ENCODE results near the gene MYL7. TPM values are rescaled to one million over a fixed set of nuclear protein-coding genes. Genes with fewer than 3 reads are reported as not detected.

The MYL7 gene
- total and polyA plus RNA-seq, 2 of the 4 experiments (the other 2 are of a cell fraction) = 0.24 TPM; not detected in 1

DNA sequence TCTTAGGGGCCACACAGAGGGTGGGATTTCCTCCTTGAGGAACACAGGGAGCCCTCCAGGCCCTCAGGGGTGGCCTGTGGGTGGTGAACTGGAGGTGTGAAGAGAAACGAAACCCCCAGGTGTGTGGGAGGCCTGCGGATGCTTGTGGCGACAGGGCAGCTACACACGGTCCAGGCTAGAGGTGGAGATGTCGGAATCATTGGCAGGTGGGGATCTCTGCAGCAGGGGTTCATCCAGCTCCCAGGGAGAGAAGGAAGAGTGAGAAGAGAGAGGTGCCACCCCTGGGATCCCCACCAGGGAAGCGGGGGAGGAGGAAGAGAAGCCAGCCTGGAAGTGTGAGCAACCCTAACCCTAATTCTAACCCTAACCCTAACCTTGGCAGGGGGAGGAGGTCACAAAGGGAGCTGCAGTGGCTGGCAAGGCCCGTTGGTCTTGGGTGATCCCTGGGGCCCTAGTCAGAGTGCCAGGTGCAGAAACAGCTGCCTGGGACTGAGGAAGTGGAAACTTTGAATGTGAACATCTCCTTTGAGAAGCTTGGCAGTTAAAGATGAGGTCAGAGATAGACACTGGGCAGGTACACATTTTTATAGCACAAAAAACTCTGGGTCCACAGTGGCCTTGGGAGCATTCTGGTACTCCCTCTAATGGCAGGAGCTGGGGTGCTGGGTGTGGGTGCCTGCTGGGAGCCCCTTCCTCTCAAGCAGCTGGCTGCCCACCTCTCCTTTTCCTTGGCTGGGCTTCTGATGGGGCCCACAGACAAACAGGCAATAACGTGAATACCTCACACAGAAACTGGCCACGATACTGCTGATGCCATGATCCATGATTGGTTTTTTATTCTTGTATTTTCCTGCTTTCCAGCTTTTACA lies 43.8 kb downstream of the MYL7 start:
- H3K79me1 ChIP-seq (ENCODE audit: low read depth in 1 of 2, low read length in 2 of 2) = no peaks in the 10 kb centered on the region
- no peaks in the 10 kb centered on the region for H3K9me3 ChIP-seq (ENCODE audit: control insufficient read depth, insufficient read depth, low read length)
- WGBS, 2 experiments (ENCODE audit: extremely low coverage in 2 of 2, insufficient read length in 1 of 2) = no CpG with 5 or more reads among the region's 9 CpGs
- no peak overlapping the region for H3K56ac ChIP-seq (ENCODE audit: extremely low read depth, insufficient read depth, low read length)
- no peak overlapping the region for H4K5ac ChIP-seq (ENCODE audit: low read depth, low read length)
- H2BK120ac ChIP-seq (ENCODE audit: low read depth, low read length) = no peak overlapping the region
- H3K4me3 ChIP-seq (ENCODE audit: insufficient read depth, low read depth, low read length) = no peak overlapping the region
- H2BK15ac ChIP-seq (ENCODE audit: low read depth, low read length) = no peak overlapping the region
- H2BK20ac ChIP-seq (ENCODE audit: low read depth, low read length) = no peak overlapping the region; the same call in 1 of the 2 replicates
- H3K14ac ChIP-seq (replicated peaks; ENCODE audit: low read depth, low read length) = no peak overlapping the region
- H2BK5ac ChIP-seq (ENCODE audit: low read depth, low read length, poor library complexity, severe bottlenecking) = no peak overlapping the region
- H4K91ac ChIP-seq (ENCODE audit: insufficient read depth, low read depth, low read length) = no peak overlapping the region
- no peak overlapping the region for H2AK5ac ChIP-seq (ENCODE audit: low read depth, low read length)
- no peak overlapping the region for H2AK9ac ChIP-seq (replicated peaks; ENCODE audit: low read depth, low read length, poor library complexity)
- TF ChIP-seq CEBPB (IDR thresholded peaks at IDR 0.05; ENCODE audit: low read depth, low read length) (no peak), MXI1 (IDR thresholded peaks at IDR 0.05; ENCODE audit: borderline replicate concordance, low read depth, low read length) (no peak), FOS (IDR thresholded peaks at IDR 0.05; ENCODE audit: low read depth, low read length) (no peak), CHD1 (IDR thresholded peaks at IDR 0.05; ENCODE audit: low read depth, low read length) (no peak), SMC3 (IDR thresholded peaks at IDR 0.05; ENCODE audit: low read depth, low read length) (no peak), POLR2A (IDR thresholded peaks at IDR 0.05; ENCODE audit: low read depth, low read length) (no peak), MAFK (IDR thresholded peaks at IDR 0.05; ENCODE audit: low read depth, low read length) (no peak), RFX5 (IDR thresholded peaks at IDR 0.05; ENCODE audit: low read depth, low read length) (no peak)
- TF ChIP-seq, protein P1, sequence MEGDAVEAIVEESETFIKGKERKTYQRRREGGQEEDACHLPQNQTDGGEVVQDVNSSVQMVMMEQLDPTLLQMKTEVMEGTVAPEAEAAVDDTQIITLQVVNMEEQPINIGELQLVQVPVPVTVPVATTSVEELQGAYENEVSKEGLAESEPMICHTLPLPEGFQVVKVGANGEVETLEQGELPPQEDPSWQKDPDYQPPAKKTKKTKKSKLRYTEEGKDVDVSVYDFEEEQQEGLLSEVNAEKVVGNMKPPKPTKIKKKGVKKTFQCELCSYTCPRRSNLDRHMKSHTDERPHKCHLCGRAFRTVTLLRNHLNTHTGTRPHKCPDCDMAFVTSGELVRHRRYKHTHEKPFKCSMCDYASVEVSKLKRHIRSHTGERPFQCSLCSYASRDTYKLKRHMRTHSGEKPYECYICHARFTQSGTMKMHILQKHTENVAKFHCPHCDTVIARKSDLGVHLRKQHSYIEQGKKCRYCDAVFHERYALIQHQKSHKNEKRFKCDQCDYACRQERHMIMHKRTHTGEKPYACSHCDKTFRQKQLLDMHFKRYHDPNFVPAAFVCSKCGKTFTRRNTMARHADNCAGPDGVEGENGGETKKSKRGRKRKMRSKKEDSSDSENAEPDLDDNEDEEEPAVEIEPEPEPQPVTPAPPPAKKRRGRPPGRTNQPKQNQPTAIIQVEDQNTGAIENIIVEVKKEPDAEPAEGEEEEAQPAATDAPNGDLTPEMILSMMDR (conservative IDR thresholded peaks at IDR 0.05; ENCODE audit: low read depth, low read length) = no peak
- in situ Hi-C loops (cut with MboI; ENCODE audit: low sequenced_read_pairs) = no loop called here
- ChIA-PET POLR2A (ENCODE audit: unreplicated experiment) (no interaction called here), CTCF (no interaction called here)
- no peak overlapping the region for H3K23ac ChIP-seq (ENCODE audit: low read depth, low read length)
- no peaks in the 10 kb centered on the region for H3K27me3 ChIP-seq (ENCODE audit: control insufficient read depth, insufficient read depth, low read length)
- H3K9me1 ChIP-seq (ENCODE audit: insufficient read depth, low read length) = peaks cover 13% of the 10 kb centered on the region
- peaks cover 20% of the 10 kb centered on the region for H3K4me1 ChIP-seq (ENCODE audit: control insufficient read depth, insufficient read depth, low read length)
- H3K36me3 ChIP-seq (ENCODE audit: control insufficient read depth, insufficient read depth, low read length) = no peaks in the 10 kb centered on the region
- H4K20me1 ChIP-seq (ENCODE audit: insufficient read depth, low read length) = no peaks in the 10 kb centered on the region
- ATAC-seq (ENCODE audit: low read depth) (no peak), DNase-seq (no peak)
- H3K9ac ChIP-seq (ENCODE audit: low read depth, low read length) = no peak overlapping the region
- BruUV-seq (replicated peaks) = no TSS peak
- dilution Hi-C loops (cut with HindIII; ENCODE audit: low sequenced_read_pairs, unreplicated experiment) = no loop called here
- H3K18ac ChIP-seq (ENCODE audit: low read depth, low read length) = no peak overlapping the region
- no peak overlapping the region for H4K8ac ChIP-seq (ENCODE audit: low read depth in 2 of 2, low read length in 2 of 2)
- intact Hi-C loops (cut with micrococcal nuclease) = no loop called here
- no peak overlapping the region for H3K27ac ChIP-seq (ENCODE audit: insufficient read depth, low read length)
- no peak overlapping the region for H2AFZ ChIP-seq (replicated peaks; ENCODE audit: low read length, poor library complexity)
- H3K4ac ChIP-seq (ENCODE audit: low read depth, low read length) = no peak overlapping the region
- H3K4me2 ChIP-seq (ENCODE audit: low read depth, low read length) = no peak overlapping the region
